Fibroblast of mammary gland (primary cell): Measurements from ENCODE around the gene LAD1.

Experiments
- DNase-seq: peaks from one replicate; pipeline ENCODE4 v3.0.0-alpha.2; 2010; ENCODE audit warnings: low read depth
- H3K4me3 ChIP-seq: 2 replicates; pipeline ENCODE4 v1.5.1; 2011; ENCODE audit warnings: low read depth, mild to moderate bottlenecking, low read length, moderate library complexity; ENCODE audit not compliant: control insufficient read depth
- CTCF ChIP-seq: conservative IDR thresholded peaks from 2 replicates; pipeline ENCODE4 v1.5.1; 2011; ENCODE audit warnings: low read depth, low read length, inconsistent platforms; ENCODE audit not compliant: control insufficient read depth, insufficient read depth

LAD1 gene

GRCh38 chr1:201355471-201355870 is 43.7 kb downstream of the LAD1 start:
- no peak for DNase-seq
- no peak overlapping the region for H3K4me3 ChIP-seq
- no peak for TF ChIP-seq CTCF

GRCh38 chr1:201354901-201355295 is 44.2 kb downstream of the LAD1 start:
- no peak for TF ChIP-seq CTCF
- DNase-seq: no peak
- no peak overlapping the region for H3K4me3 ChIP-seq

- no peak for TF ChIP-seq CTCF
- DNase-seq: no peak
- H3K4me3 ChIP-seq: no peak overlapping the region
These were observed 44.8 kb downstream of the LAD1 start for GRCh38 chr1:201354151-201354900.

GRCh38 chr1:201353186-201353940 is 45.8 kb downstream of the LAD1 start:
- no peak overlapping the region for H3K4me3 ChIP-seq
- TF ChIP-seq CTCF: no peak
- no peak for DNase-seq

GRCh38 chr1:201351617-201352016 is 47.5 kb downstream of the LAD1 start:
- no peak for TF ChIP-seq CTCF
- H3K4me3 ChIP-seq: no peak overlapping the region
- no peak for DNase-seq

GRCh38 chr1:201350884-201351283 is 48.2 kb downstream of the LAD1 start:
- no peak for DNase-seq
- H3K4me3 ChIP-seq: no peak overlapping the region
- no peak for TF ChIP-seq CTCF
